SK-N-SH (cell line): Measurements from ENCODE around the gene ADGRE2. TPM values are rescaled to one million over a fixed set of nuclear protein-coding genes. Genes with fewer than 3 reads are reported as not detected.

Source experiments
- CHD2 ChIP-seq: fragments of 150-350 bp; IDR thresholded peaks from 2 replicates; pipeline ENCODE4 v1.6.1; 2018; ENCODE audit warnings: low read length; ENCODE audit not compliant: partially characterized antibody
- ELF1 ChIP-seq: IDR thresholded peaks from 2 replicates; pipeline ENCODE4 v1.4.0; 2012
- FOSL2 ChIP-seq: IDR thresholded peaks from 2 replicates; pipeline ENCODE4 v1.4.0; 2012; ENCODE audit warnings: low read depth, mild to moderate bottlenecking, moderate library complexity, borderline replicate concordance
- FOXJ3 ChIP-seq: sonication (generic); formaldehyde crosslinking; IDR thresholded peaks from 2 replicates; pipeline ENCODE4 v1.5.1; 2020; ENCODE audit warnings: mild to moderate bottlenecking, missing genetic modification reagents
- FOXM1 ChIP-seq: IDR thresholded peaks from 2 replicates; pipeline ENCODE4 v1.4.0; 2012; ENCODE audit warnings: low read depth, mild to moderate bottlenecking
- GABPA ChIP-seq: IDR thresholded peaks from 2 replicates; pipeline ENCODE4 v1.4.0; 2012; ENCODE audit warnings: low read depth, mild to moderate bottlenecking
- JUND ChIP-seq: IDR thresholded peaks from 2 replicates; pipeline ENCODE4 v1.4.0; 2012
- MEF2A ChIP-seq: IDR thresholded peaks from 2 replicates; pipeline ENCODE4 v1.4.0; 2012; ENCODE audit warnings: low read depth, borderline replicate concordance
- NFIC ChIP-seq: IDR thresholded peaks from 2 replicates; pipeline ENCODE4 v1.4.0; 2012; ENCODE audit warnings: borderline replicate concordance
- NRF1 ChIP-seq: IDR thresholded peaks from 2 replicates; pipeline ENCODE4 v1.6.1; 2012; ENCODE audit warnings: low read depth, mild to moderate bottlenecking, low read length
- POLR2AphosphoS5 ChIP-seq: IDR thresholded peaks from 2 replicates; pipeline ENCODE4 v1.6.1; 2012; ENCODE audit warnings: low read depth, low read length
- RAD21 ChIP-seq: IDR thresholded peaks from 2 replicates; pipeline ENCODE4 v1.6.1; 2012; ENCODE audit warnings: mild to moderate bottlenecking, low read length
- RCOR1 ChIP-seq: fragments of 150-350 bp; IDR thresholded peaks from 2 replicates; pipeline ENCODE4 v1.6.1; 2017; ENCODE audit warnings: antibody characterized with exemption, low read length
- RFX5 ChIP-seq: IDR thresholded peaks from 2 replicates; pipeline ENCODE4 v1.6.1; 2012; ENCODE audit warnings: mild to moderate bottlenecking, improper control_type of control experiment, low read length
- RXRA ChIP-seq: IDR thresholded peaks from 2 replicates; pipeline ENCODE4 v1.4.0; 2012; ENCODE audit warnings: low read depth, mild to moderate bottlenecking, borderline replicate concordance
- SMC3 ChIP-seq: IDR thresholded peaks from 2 replicates; pipeline ENCODE4 v1.6.1; 2012; ENCODE audit warnings: low read depth, low read length, improper control_type of control experiment
- TAF1 ChIP-seq: IDR thresholded peaks from 2 replicates; pipeline ENCODE4 v1.6.1; 2012; ENCODE audit warnings: low read depth, mild to moderate bottlenecking, low read length, moderate library complexity, borderline replicate concordance
- TCF12 ChIP-seq: IDR thresholded peaks from 2 replicates; pipeline ENCODE4 v1.4.0; 2012
- TEAD4 ChIP-seq: IDR thresholded peaks from 2 replicates; pipeline ENCODE4 v1.4.0; 2012; ENCODE audit warnings: mild to moderate bottlenecking, borderline replicate concordance; ENCODE audit not compliant: insufficient read depth
- polyA plus RNA-seq, 3 experiments: library from polyadenylated mRNA; depleted of rRNA; stranded (reverse); fragments of >200 nt; gene quantifications; 2 replicates each; pipeline ENCODE4 v1.2.3, GENCODE V29; 2012
- TF ChIP-seq, protein P1 (sequence below): fragments of 150-350 bp; IDR thresholded peaks from 2 replicates; pipeline ENCODE4 v1.6.1; 2017; ENCODE audit warnings: antibody characterized with exemption, low read length, low read depth, borderline replicate concordance
- TF ChIP-seq, protein P2 (sequence below): fragments of 200-600 bp; sonication (generic); IDR thresholded peaks from 2 replicates; pipeline ENCODE4 v1.6.1; 2017; ENCODE audit warnings: antibody characterized with exemption, mild to moderate bottlenecking, moderate library complexity
- TF ChIP-seq, protein P3 (sequence below): IDR thresholded peaks from 2 replicates; pipeline ENCODE4 v1.6.1; 2012; ENCODE audit warnings: mild to moderate bottlenecking, low read depth, low read length, moderate library complexity
- TF ChIP-seq, protein P4 (sequence below): IDR thresholded peaks from 2 replicates; pipeline ENCODE4 v1.4.0; 2012; ENCODE audit warnings: low read depth, borderline replicate concordance
- TF ChIP-seq, protein P5 (sequence below): fragments of 150-350 bp; IDR thresholded peaks from 2 replicates; pipeline ENCODE4 v1.6.1; 2016; ENCODE audit warnings: mild to moderate bottlenecking, low read depth, low read length

ADGRE2 gene
- polyA plus RNA-seq, 1 of the 3 experiments (the other 2 are of a cell fraction): 0.02 TPM

GRCh38 chr19:14689598-14690503 is 88.5 kb downstream of the ADGRE2 start, which contains the start of gene ZNF333 (continued):
- TF ChIP-seq, protein P1, sequence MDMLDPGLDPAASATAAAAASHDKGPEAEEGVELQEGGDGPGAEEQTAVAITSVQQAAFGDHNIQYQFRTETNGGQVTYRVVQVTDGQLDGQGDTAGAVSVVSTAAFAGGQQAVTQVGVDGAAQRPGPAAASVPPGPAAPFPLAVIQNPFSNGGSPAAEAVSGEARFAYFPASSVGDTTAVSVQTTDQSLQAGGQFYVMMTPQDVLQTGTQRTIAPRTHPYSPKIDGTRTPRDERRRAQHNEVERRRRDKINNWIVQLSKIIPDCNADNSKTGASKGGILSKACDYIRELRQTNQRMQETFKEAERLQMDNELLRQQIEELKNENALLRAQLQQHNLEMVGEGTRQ: no peak
- TF ChIP-seq, protein P2, sequence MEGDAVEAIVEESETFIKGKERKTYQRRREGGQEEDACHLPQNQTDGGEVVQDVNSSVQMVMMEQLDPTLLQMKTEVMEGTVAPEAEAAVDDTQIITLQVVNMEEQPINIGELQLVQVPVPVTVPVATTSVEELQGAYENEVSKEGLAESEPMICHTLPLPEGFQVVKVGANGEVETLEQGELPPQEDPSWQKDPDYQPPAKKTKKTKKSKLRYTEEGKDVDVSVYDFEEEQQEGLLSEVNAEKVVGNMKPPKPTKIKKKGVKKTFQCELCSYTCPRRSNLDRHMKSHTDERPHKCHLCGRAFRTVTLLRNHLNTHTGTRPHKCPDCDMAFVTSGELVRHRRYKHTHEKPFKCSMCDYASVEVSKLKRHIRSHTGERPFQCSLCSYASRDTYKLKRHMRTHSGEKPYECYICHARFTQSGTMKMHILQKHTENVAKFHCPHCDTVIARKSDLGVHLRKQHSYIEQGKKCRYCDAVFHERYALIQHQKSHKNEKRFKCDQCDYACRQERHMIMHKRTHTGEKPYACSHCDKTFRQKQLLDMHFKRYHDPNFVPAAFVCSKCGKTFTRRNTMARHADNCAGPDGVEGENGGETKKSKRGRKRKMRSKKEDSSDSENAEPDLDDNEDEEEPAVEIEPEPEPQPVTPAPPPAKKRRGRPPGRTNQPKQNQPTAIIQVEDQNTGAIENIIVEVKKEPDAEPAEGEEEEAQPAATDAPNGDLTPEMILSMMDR: no peak
- TF ChIP-seq, protein P3, sequence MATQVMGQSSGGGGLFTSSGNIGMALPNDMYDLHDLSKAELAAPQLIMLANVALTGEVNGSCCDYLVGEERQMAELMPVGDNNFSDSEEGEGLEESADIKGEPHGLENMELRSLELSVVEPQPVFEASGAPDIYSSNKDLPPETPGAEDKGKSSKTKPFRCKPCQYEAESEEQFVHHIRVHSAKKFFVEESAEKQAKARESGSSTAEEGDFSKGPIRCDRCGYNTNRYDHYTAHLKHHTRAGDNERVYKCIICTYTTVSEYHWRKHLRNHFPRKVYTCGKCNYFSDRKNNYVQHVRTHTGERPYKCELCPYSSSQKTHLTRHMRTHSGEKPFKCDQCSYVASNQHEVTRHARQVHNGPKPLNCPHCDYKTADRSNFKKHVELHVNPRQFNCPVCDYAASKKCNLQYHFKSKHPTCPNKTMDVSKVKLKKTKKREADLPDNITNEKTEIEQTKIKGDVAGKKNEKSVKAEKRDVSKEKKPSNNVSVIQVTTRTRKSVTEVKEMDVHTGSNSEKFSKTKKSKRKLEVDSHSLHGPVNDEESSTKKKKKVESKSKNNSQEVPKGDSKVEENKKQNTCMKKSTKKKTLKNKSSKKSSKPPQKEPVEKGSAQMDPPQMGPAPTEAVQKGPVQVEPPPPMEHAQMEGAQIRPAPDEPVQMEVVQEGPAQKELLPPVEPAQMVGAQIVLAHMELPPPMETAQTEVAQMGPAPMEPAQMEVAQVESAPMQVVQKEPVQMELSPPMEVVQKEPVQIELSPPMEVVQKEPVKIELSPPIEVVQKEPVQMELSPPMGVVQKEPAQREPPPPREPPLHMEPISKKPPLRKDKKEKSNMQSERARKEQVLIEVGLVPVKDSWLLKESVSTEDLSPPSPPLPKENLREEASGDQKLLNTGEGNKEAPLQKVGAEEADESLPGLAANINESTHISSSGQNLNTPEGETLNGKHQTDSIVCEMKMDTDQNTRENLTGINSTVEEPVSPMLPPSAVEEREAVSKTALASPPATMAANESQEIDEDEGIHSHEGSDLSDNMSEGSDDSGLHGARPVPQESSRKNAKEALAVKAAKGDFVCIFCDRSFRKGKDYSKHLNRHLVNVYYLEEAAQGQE: 0 out of 2 replicates have a peak, but pooled peaks have one; percentile 7
- TF ChIP-seq GABPA: peak; percentile 92
- TF ChIP-seq TCF12: no peak
- TF ChIP-seq TEAD4: no peak
- TF ChIP-seq, protein P4, sequence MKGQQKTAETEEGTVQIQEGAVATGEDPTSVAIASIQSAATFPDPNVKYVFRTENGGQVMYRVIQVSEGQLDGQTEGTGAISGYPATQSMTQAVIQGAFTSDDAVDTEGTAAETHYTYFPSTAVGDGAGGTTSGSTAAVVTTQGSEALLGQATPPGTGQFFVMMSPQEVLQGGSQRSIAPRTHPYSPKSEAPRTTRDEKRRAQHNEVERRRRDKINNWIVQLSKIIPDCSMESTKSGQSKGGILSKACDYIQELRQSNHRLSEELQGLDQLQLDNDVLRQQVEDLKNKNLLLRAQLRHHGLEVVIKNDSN: 0 out of 2 replicates have a peak, but pooled peaks have one; percentile 39
- TF ChIP-seq CHD2: no peak
- TF ChIP-seq FOSL2: no peak
- TF ChIP-seq SMC3: no peak
- no peak for TF ChIP-seq RCOR1
- no peak for TF ChIP-seq FOXM1
- no peak for TF ChIP-seq NRF1
- TF ChIP-seq ELF1: peak; percentile 89
- TF ChIP-seq POLR2AphosphoS5: peak; percentile 91
- TF ChIP-seq RFX5: no peak
- no peak for TF ChIP-seq RXRA
- no peak for TF ChIP-seq FOXJ3 (CRISPR knock-in tag)
- no peak for TF ChIP-seq JUND
- TF ChIP-seq, protein P5, sequence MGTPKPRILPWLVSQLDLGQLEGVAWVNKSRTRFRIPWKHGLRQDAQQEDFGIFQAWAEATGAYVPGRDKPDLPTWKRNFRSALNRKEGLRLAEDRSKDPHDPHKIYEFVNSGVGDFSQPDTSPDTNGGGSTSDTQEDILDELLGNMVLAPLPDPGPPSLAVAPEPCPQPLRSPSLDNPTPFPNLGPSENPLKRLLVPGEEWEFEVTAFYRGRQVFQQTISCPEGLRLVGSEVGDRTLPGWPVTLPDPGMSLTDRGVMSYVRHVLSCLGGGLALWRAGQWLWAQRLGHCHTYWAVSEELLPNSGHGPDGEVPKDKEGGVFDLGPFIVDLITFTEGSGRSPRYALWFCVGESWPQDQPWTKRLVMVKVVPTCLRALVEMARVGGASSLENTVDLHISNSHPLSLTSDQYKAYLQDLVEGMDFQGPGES: no peak
- TF ChIP-seq RAD21: no peak
- TF ChIP-seq MEF2A: no peak
- TF ChIP-seq NFIC: no peak
- peak; percentile 67 for TF ChIP-seq TAF1
